Hepatocyte (in vitro differentiated cells): ENCODE measurements around the gene HEXD.

ENCODE experiments used
- EZH2 ChIP-seq: fragments of 200-600 bp; sonication (generic); IDR thresholded peaks from 2 replicates; pipeline ENCODE4 v1.6.1; 2016; ENCODE audit warnings: antibody characterized with exemption, mild to moderate bottlenecking, borderline replicate concordance
- EZH2phosphoT487 ChIP-seq: fragments of 200-600 bp; sonication (generic); IDR thresholded peaks from one replicate; pipeline ENCODE4 v1.6.1; 2018; ENCODE audit warnings: antibody characterized with exemption, mild to moderate bottlenecking, low read depth, moderate library complexity; ENCODE audit not compliant: unreplicated experiment, severe bottlenecking
- TF ChIP-seq, protein P1 (sequence below): fragments of 200-600 bp; sonication (generic); IDR thresholded peaks from 2 replicates; pipeline ENCODE4 v1.5.1; 2016; ENCODE audit warnings: antibody characterized with exemption, mild to moderate bottlenecking; ENCODE audit not compliant: poor library complexity

DNA sequence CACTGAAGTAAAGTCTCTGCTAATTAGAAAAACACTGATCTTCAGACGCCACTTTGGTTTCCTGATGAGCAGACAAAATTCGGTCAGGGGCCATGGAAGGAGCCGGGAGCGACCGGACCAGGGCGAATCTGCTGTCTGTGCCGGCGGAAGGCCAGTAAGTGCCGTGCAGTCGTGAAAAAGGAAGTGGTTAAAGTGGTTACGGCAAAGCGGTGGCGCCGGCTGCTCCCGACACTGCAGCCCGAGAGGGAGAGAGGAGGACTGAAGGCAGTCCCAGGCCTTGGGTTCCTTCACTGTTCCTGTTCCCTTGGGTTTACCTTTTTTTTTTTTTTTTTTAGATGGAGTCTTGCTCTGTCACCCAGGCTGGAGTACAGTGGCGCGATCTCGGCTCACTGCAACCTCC, 17.3 kb upstream of the HEXD start:
- TF ChIP-seq, protein P1, sequence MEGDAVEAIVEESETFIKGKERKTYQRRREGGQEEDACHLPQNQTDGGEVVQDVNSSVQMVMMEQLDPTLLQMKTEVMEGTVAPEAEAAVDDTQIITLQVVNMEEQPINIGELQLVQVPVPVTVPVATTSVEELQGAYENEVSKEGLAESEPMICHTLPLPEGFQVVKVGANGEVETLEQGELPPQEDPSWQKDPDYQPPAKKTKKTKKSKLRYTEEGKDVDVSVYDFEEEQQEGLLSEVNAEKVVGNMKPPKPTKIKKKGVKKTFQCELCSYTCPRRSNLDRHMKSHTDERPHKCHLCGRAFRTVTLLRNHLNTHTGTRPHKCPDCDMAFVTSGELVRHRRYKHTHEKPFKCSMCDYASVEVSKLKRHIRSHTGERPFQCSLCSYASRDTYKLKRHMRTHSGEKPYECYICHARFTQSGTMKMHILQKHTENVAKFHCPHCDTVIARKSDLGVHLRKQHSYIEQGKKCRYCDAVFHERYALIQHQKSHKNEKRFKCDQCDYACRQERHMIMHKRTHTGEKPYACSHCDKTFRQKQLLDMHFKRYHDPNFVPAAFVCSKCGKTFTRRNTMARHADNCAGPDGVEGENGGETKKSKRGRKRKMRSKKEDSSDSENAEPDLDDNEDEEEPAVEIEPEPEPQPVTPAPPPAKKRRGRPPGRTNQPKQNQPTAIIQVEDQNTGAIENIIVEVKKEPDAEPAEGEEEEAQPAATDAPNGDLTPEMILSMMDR = no peak
- TF ChIP-seq EZH2 (no peak), EZH2phosphoT487 (no peak)
